GM18498 (cell line): ENCODE results near the gene FAM43A.

Experiments
- ATAC-seq: cut with Tn5 transposase; IDR thresholded peaks from one replicate; pipeline ENCODE4 v1.9.1; 2021; ENCODE audit warnings: mild to moderate bottlenecking, moderate library complexity; ENCODE audit not compliant: unreplicated experiment

Gene FAM43A

GRCh38 chr3:194675081-194675640 lies 10.5 kb upstream of the FAM43A start:
- no peak for ATAC-seq

- no peak for ATAC-seq
These were observed 10.0 kb upstream of the FAM43A start for GRCh38 chr3:194675680-194676079.

- no peak for ATAC-seq
These were observed 9.2 kb upstream of the FAM43A start for GRCh38 chr3:194676471-194676870.

GRCh38 chr3:194680888-194681615 lies 4.6 kb upstream of the FAM43A start:
- ATAC-seq: no peak

- no peak for ATAC-seq
These were observed 3.4 kb upstream of the FAM43A start for GRCh38 chr3:194682189-194682693.

GRCh38 chr3:194682694-194683310 lies 2.9 kb upstream of the FAM43A start:
- peak; percentile 61 for ATAC-seq

GRCh38 chr3:194683380-194683779 lies 2.3 kb upstream of the FAM43A start:
- ATAC-seq: no peak

- ATAC-seq: no peak
These were observed 492 bp upstream of the FAM43A start for GRCh38 chr3:194685065-194685717.

- no peak for ATAC-seq
These were observed 732 bp downstream of the FAM43A start for GRCh38 chr3:194686414-194686815.

GRCh38 chr3:194686816-194687637 lies 1.3 kb downstream of the FAM43A start:
- ATAC-seq: peak; percentile 5

- peak; percentile 37 for ATAC-seq
These were observed 2.0 kb downstream of the FAM43A start for GRCh38 chr3:194687638-194688199.

- ATAC-seq: peak; percentile 25
These were observed 2.6 kb downstream of the FAM43A start for GRCh38 chr3:194688200-194688740.

- no peak for ATAC-seq
These were observed 3.3 kb downstream of the FAM43A start for GRCh38 chr3:194688946-194689345.

- no peak for ATAC-seq
These were observed 3.8 kb downstream of the FAM43A start for GRCh38 chr3:194689493-194689944.

- ATAC-seq: no peak
These were observed 5.1 kb downstream of the FAM43A start for GRCh38 chr3:194690501-194691372.

GRCh38 chr3:194691481-194692283 lies 6.0 kb downstream of the FAM43A start:
- ATAC-seq: peak; percentile 70

GRCh38 chr3:194696702-194697101 lies 11.0 kb downstream of the FAM43A start:
- ATAC-seq: no peak

GRCh38 chr3:194702545-194702944 lies 16.9 kb downstream of the FAM43A start:
- ATAC-seq: no peak
